Esophagus (tissue), 2 donors: ENCODE measurements around the gene HMGXB4. TPM values are rescaled to one million over a fixed set of nuclear protein-coding genes. Genes with fewer than 3 reads are reported as not detected.

Experiments
- H3K27ac ChIP-seq, 2 donors: one replicate each; pipeline ENCODE4 v1.5.1; 2013; ENCODE audit warnings: low read depth in 2 of 2, mild to moderate bottlenecking in 2 of 2, inconsistent platforms in 1 of 2, low read length in 1 of 2, moderate library complexity in 1 of 2
- H3K27me3 ChIP-seq, 2 donors: one replicate each; pipeline ENCODE4 v1.6.1; 2013; ENCODE audit warnings: low read length in 2 of 2, control low read depth in 1 of 2, mild to moderate bottlenecking in 1 of 2; ENCODE audit not compliant: insufficient read depth in 2 of 2, control insufficient read depth in 1 of 2
- H3K36me3 ChIP-seq, 2 donors: one replicate each; pipeline ENCODE4 v1.6.1; 2013; ENCODE audit warnings: low read length in 1 of 2; ENCODE audit not compliant: control insufficient read depth in 2 of 2, insufficient read depth in 2 of 2
- H3K4me1 ChIP-seq, 2 donors: one replicate each; pipeline ENCODE4 v1.6.1; 2013; ENCODE audit warnings: low read length in 1 of 2; ENCODE audit not compliant: control insufficient read depth in 2 of 2, insufficient read depth in 2 of 2
- H3K4me3 ChIP-seq, 2 donors: one replicate each; pipeline ENCODE4 v1.5.1; 2013; ENCODE audit warnings: low read length in 2 of 2, mild to moderate bottlenecking in 2 of 2, low read depth in 1 of 2, moderate library complexity in 1 of 2
- H3K9me3 ChIP-seq, 2 donors: one replicate each; pipeline ENCODE4 v1.6.1; 2013; ENCODE audit warnings: mild to moderate bottlenecking in 2 of 2, low read depth in 1 of 2, low read length in 1 of 2, moderate library complexity in 1 of 2; ENCODE audit not compliant: control insufficient read depth in 2 of 2, insufficient read depth in 1 of 2
- WGBS, 2 donors: extraction: QIAGEN DNeasy Blood & Tissue Kit; methylation state at CpG; one replicate each; pipeline ENCODE4 v1.1.7; 2013; 5-methylcytosine and 5-hydroxymethylcytosine counted together
- polyA plus RNA-seq, 2 donors: library from polyadenylated mRNA; stranded (reverse); fragments of 200-250 nt; gene quantifications; one replicate each; pipeline ENCODE4 v1.2.3, GENCODE V29; 2013
- donor health status: healthy with polysubstance abuse.
- donor health status: Bipolar disorder and iron deficiency.

The HMGXB4 gene
- polyA plus RNA-seq, 2 donors, result 6.8 to 7.1 TPM

- H3K9me3 ChIP-seq, result no peaks in the 10 kb centered on the region
- H3K36me3 ChIP-seq, result peaks cover 30 to 77% of the 10 kb centered on the region in 2 donors
- H3K4me3 ChIP-seq, result no peak overlapping the region
- 77 to 84% methylated on average over 19 of the region's 19 CpGs for WGBS, 2 donors
- no peak overlapping the region for H3K27ac ChIP-seq
- H3K27me3 ChIP-seq, result no peaks in the 10 kb centered on the region
- peaks cover 0 to 5% of the 10 kb centered on the region in 2 donors for H3K4me1 ChIP-seq
Measured at GRCh38 chr22:35341090-35341874, 84.0 kb downstream of the HMGXB4 start.

GRCh38 chr22:35342390-35342789 is 85.1 kb downstream of the HMGXB4 start:
- peaks cover 23 to 76% of the 10 kb centered on the region in 2 donors for H3K36me3 ChIP-seq
- no peaks in the 10 kb centered on the region for H3K9me3 ChIP-seq
- WGBS, 2 donors, result 90 to 98% methylated on average over 4 of the region's 4 CpGs
- no peaks in the 10 kb centered on the region for H3K27me3 ChIP-seq
- no peak overlapping the region for H3K27ac ChIP-seq
- no peak overlapping the region for H3K4me3 ChIP-seq
- peaks cover 0 to 5% of the 10 kb centered on the region in 2 donors for H3K4me1 ChIP-seq

GRCh38 chr22:35343664-35344550 is 86.6 kb downstream of the HMGXB4 start:
- Histone ChIP-seq H3K9me3 (no peaks in the 10 kb centered on the region), H3K27ac (no peak overlapping the region), H3K4me1 (peaks cover 0 to 5% of the 10 kb centered on the region in 2 donors), H3K4me3 (no peak overlapping the region), H3K27me3 (no peaks in the 10 kb centered on the region), H3K36me3 (peaks cover 23 to 71% of the 10 kb centered on the region in 2 donors)
- WGBS, 2 donors, result 96 to 97% methylated on average over 22 to 26 of the region's 26 CpGs

GRCh38 chr22:35344956-35345690 is 87.8 kb downstream of the HMGXB4 start:
- H3K4me1 ChIP-seq, result peaks cover 0 to 9% of the 10 kb centered on the region in 2 donors
- WGBS, 2 donors, result 88 to 90% methylated on average over 14 of the region's 14 CpGs
- no peaks in the 10 kb centered on the region for H3K9me3 ChIP-seq
- H3K4me3 ChIP-seq, result no peak overlapping the region
- H3K36me3 ChIP-seq, result peaks cover 23 to 69% of the 10 kb centered on the region in 2 donors
- no peaks in the 10 kb centered on the region for H3K27me3 ChIP-seq
- H3K27ac ChIP-seq, result no peak overlapping the region

Other genes with a start within 250 kb of the HMGXB4 start
- gene ISX, start 191.3 kb upstream of the HMGXB4 start, polyA plus RNA-seq, result not detected
- 10 to 100 TPM; 86.4 to 88.0 TPM for gene TOM1, start 42.4 kb downstream of the HMGXB4 start, polyA plus RNA-seq
- gene HMOX1, start 123.6 kb downstream of the HMGXB4 start, polyA plus RNA-seq, result 10 to 100 TPM; 46.6 to 74.0 TPM
- gene MCM5, start 142.6 kb downstream of the HMGXB4 start, polyA plus RNA-seq, result 10 to 100 TPM; 21.4 to 33.8 TPM